ENCODE results near the gene SLC22A23.

DNA sequence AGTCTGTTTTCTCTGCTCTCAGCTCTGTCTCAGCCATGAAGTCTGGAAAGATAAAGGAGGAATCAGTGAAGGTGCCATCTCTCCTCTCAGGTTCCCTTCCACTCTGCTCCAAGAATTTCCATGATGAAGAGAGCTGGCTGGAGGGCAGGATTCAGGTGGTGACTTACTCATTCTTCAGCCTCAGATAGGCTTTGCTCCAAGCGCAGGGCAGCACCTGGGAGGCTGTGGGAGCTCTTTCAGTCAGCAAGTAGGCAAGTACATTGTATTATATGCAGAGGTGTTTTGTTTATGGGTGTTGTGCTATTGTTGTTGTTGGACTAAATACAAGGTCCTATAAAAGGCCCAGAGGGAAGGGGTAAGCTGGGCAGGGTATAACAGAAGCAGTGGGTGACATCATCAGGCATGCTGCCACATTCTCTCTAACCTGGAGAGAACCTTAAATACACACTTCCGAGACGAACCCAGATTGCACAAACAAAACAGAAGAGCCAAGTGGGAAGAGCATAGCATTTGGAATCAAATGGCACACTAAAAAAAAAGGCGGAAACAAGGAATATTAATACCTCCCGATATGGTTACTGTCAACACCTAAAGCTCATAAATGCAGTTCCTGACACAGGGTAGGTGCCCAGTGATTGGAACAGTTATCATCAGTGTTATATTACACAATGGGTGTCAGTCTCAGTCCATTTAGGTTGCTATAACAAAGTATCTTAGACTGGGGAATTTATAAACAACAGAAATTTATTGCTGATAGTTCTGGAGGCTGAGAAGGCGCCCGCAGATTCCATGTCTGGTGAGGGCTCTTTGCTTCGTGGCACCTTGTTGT lies 212.6 kb downstream of the SLC22A23 start:
- no peak for TF ChIP-seq POLR2A (IDR thresholded peaks at IDR 0.05; ENCODE audit: low read depth)
- TF ChIP-seq CTCF (IDR thresholded peaks at IDR 0.05): no peak
- no peak for TF ChIP-seq EP300 (IDR thresholded peaks at IDR 0.05)

Data from esophagus muscularis mucosa (tissue), 4 donors.